ENCODE measurements around the gene NOCT.
"Not testable (repeated sequence)": the region's sequence is repeated elsewhere in the genome, so short reads cannot be mapped to it uniquely, and the experiment has no call there.

Gene NOCT

DNA sequence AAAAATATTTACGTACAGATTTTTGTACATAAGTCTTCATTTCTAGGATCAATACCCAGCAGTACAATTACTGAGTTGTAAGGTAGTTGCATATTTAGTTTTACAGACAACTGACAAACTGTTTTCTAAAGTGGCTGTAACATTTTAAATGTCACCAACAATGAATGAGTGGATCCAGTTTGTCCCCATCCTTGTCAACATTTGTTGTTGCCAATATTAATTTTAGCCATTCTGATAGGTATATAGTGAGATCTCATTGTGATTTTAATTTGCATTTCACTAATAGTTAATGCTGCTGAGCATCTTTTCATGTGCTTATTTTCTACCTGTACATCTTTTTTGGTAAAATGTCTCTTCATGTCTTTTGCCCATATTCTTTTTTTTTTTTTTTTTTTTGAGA, 30.9 kb upstream of the NOCT start:
- H3K27ac ChIP-seq: no peak overlapping the region
- TF ChIP-seq, protein P1, sequence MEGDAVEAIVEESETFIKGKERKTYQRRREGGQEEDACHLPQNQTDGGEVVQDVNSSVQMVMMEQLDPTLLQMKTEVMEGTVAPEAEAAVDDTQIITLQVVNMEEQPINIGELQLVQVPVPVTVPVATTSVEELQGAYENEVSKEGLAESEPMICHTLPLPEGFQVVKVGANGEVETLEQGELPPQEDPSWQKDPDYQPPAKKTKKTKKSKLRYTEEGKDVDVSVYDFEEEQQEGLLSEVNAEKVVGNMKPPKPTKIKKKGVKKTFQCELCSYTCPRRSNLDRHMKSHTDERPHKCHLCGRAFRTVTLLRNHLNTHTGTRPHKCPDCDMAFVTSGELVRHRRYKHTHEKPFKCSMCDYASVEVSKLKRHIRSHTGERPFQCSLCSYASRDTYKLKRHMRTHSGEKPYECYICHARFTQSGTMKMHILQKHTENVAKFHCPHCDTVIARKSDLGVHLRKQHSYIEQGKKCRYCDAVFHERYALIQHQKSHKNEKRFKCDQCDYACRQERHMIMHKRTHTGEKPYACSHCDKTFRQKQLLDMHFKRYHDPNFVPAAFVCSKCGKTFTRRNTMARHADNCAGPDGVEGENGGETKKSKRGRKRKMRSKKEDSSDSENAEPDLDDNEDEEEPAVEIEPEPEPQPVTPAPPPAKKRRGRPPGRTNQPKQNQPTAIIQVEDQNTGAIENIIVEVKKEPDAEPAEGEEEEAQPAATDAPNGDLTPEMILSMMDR (conservative IDR thresholded peaks at IDR 0.05; ENCODE audit: low read depth): no peak
- DNase-seq (ENCODE audit: low spot score): no peak
- ChIA-PET CTCF (no interaction called here), POLR2A (ENCODE audit: low non-redundant PET) (no interaction called here)

- ChIA-PET CTCF (no interaction called here), POLR2A (ENCODE audit: low non-redundant PET) (no interaction called here)
- no peak for DNase-seq (ENCODE audit: low spot score)
- no peak overlapping the region for H3K27ac ChIP-seq
- TF ChIP-seq, protein P1 (conservative IDR thresholded peaks at IDR 0.05; ENCODE audit: low read depth): no peak
Measured at GRCh38 chr4:138992676-138993075, 22.9 kb upstream of the NOCT start.

DNA sequence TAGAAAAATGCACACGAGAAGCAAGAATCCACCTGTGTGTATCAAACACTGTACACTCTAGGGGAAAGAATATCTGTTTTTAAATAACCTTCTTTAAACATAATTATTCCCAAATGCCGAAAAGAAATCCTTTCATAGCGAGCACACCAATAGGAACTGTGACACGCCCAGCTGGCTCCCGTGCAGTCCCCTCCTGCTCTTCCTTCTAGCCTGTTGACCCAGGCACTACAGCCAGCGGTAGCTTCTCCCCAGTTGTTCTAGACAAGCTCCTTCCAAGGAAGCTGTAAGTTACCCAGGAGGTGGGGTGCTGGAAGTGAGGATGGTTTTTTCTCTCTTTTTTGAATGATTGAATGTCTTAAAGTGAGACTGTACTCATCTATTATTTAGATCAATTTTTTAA, 19.5 kb upstream of the NOCT start:
- ChIA-PET POLR2A (ENCODE audit: low non-redundant PET) (no interaction called here), CTCF (no interaction called here)
- TF ChIP-seq, protein P1 (conservative IDR thresholded peaks at IDR 0.05; ENCODE audit: low read depth): no peak
- no peak overlapping the region for H3K27ac ChIP-seq
- DNase-seq (ENCODE audit: low spot score): no peak

DNA sequence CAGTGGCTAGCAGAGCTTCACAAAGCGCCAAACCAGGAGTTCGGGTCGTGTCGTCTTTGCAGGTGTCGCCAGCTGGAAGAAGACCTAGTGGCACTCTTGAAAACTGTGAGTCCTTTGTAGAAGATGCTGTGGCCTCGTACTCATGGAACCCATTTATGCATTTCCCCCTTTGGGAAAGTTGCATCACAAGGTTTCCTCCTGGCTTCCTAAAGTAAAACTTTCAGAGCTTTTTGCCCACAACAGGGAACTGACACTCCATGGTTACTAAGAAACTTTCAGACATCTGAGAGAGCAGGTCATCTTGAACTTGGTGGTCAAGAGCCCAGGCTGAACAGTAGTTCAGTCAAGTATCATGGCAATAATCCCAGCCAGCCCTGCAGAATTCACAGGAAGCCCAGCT, 15.9 kb upstream of the NOCT start:
- no peak overlapping the region for H3K27ac ChIP-seq
- TF ChIP-seq, protein P1 (conservative IDR thresholded peaks at IDR 0.05; ENCODE audit: low read depth): no peak
- no peak for DNase-seq (ENCODE audit: low spot score)
- ChIA-PET CTCF (no interaction called here), POLR2A (ENCODE audit: low non-redundant PET) (no interaction called here)

DNA sequence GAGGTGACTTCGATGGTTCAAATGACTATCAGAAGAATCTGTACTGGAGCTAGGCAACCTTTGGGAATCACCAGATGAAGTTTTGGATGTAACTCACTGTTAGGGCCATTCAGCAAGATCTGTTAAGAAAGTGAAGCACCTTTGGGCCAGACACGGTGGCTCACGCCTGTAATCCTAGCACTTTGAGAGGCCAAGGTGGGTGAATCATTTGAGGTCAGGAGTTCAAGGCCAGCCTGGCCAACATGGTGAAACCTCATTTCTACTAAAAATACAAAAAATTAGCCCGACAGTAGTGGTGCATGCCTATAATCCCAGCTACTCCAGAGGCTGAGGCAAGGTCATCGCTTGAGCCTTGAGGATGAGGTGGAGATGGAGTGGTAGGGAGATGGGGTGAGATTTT, 15.4 kb upstream of the NOCT start:
- DNase-seq (ENCODE audit: low spot score); POLR2A ChIA-PET (ENCODE audit: low non-redundant PET); H3K27ac ChIP-seq: not testable (repeated sequence)
- CTCF ChIA-PET: interaction anchor here (0.6 kb wide), 1 partner anchor 553 kb away, joined by 4 read pairs; no protein-coding TSS in a partner anchor

GRCh38 chr4:139001430-139001829, 14.2 kb upstream of the NOCT start:
- CTCF ChIA-PET; DNase-seq (ENCODE audit: low spot score); POLR2A ChIA-PET (ENCODE audit: low non-redundant PET); H3K27ac ChIP-seq: not testable (repeated sequence)

DNA sequence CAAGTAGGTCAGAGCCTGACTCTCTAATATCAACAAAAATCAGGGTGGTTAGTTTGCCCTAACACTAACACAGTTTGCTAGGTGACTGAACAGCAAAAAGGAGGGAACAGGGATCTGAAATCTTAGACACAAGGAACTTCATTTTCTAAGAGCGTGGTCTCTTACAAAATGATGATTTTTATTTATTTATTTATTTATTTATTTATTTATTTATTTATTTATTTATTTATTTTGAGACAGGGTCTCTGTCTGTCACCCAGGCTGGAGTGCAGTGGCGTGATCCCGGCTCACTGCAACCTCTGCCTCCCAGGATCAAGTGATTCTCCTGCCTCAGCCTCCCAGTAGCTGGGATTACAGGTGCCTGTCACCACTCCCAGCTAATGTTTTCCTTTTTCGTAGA, 11.9 kb upstream of the NOCT start:
- CTCF ChIA-PET: interaction anchor here (0.6 kb wide), 1 partner anchor 304 kb away, joined by 4 read pairs; no protein-coding TSS in a partner anchor
- DNase-seq (ENCODE audit: low spot score); H3K27ac ChIP-seq; POLR2A ChIA-PET (ENCODE audit: low non-redundant PET): not testable (repeated sequence)

- H3K27ac ChIP-seq: no peak overlapping the region
- TF ChIP-seq, protein P1 (conservative IDR thresholded peaks at IDR 0.05; ENCODE audit: low read depth): no peak
- no peak for DNase-seq (ENCODE audit: low spot score)
- POLR2A ChIA-PET (ENCODE audit: low non-redundant PET): no interaction called here
- CTCF ChIA-PET: no interaction called here
Measured at GRCh38 chr4:139005774-139006173, 9.8 kb upstream of the NOCT start.

Measured in RWPE1 (cell line).